CD4-positive, alpha-beta T cell treated with Interleukin-6 at 100 ng/mL for 8 hours (primary cell): ENCODE data around the gene EIF2B5.
"Not testable (repeated sequence)": the region's sequence is repeated elsewhere in the genome, so short reads cannot be mapped to it uniquely, and the experiment has no call there.

Experiments used
- DNase-seq: peaks from one replicate; pipeline ENCODE4 v3.0.0-alpha.2; 2020; ENCODE audit warnings: mixed read lengths, low spot score

EIF2B5 gene

DNA sequence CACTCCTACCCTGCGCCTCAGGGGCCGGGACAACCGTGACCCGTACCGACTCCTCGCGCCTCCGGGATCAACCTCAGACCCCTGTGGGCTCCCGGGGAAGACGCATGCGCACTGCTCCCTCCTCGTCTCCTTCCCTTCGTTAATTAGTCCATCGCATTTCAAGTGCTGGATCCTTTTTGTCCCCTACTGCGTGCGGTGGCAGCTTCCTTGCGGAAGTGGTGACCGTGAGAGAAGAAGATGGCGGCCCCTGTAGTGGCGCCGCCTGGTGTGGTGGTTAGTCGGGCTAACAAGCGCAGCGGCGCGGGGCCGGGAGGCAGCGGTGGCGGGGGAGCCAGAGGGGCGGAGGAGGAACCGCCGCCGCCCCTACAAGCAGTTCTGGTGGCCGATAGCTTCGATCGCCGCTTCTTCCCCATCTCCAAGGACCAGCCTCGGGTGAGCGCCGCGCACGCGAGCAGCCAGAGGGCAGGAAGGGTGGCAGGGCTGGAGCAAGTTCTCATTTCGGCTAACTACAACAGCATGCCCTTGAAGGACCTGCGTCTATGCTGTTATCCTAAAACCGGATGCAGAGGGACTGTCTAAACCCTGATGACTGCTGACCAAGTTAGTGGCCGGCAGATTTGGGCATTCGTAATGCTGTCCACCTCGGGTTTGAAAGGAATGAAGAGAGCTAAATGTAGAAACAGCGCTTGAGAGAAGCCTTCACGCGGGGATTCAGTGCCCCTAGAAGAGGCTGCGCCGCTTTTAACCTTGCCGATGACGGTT, at the start of gene EIF2B5:
TSS of gene EIF2B5 (plus strand) at position 210 of the 762 bp plus-strand sequence. CDS start at position 238, 28 bp downstream.
- DNase-seq, result peak; percentile 88

DNA sequence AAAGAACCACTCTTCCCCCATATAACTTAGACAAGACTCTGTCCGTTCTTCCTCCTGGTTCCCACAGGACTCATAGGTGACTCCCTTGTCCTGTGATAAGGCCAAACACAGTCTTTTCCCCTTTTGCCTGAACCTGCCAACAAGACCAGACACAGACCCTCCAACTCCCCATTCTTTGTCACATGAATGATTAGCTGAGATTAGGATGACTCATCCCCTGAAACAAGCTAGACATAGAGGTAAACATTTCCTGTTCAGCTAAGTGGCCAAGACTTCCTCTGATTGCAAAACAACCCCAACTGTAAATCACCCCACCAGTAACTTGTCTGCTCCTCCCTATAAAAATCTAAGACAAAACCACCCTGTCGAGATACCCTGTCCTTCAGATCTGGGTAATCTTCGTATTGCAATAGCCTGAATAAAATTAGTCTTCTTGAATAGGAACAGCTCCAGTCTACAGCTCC, 49.7 kb upstream of the EIF2B5 start:
- peak; percentile 4 for DNase-seq

GRCh38 chr3:184092199-184092598, 43.0 kb upstream of the EIF2B5 start:
- no peak for DNase-seq

DNA sequence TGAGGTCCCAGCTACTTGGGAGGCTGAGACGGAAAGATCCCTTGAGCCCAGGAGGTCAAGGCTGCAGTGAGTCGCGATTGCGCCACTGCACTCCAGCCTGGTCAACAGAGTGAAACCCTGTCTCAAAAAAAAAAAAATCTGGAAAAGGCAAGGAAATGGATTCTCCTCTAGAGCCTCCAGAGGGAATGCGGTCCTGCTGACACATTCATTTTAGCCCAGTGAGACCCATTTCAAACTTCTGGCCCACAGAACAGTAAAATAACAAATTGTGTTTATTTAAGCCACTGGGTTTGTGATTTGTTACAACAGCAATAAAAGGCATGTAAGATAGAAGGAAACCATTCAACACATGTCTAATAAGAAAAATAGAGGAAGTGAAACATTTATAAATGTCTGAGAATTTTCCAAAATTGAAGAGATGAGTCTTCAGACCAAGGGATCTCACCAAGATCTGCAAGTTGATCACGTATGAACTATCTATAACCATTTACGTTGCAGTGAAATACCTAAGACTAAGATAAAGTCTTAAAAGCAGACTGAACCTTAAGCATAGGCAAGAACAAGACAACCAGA, 38.3 kb upstream of the EIF2B5 start, which contains the start of gene HTR3E:
TSS of gene HTR3E (plus strand) at position 254 of the 573 bp plus-strand sequence. CDS start 466 bp downstream, outside the sequence.
- no peak for DNase-seq

- DNase-seq, result no peak
Observed at GRCh38 chr3:184097556-184097955, 37.6 kb upstream of the EIF2B5 start.

GRCh38 chr3:184099806-184100686, 35.1 kb upstream of the EIF2B5 start:
- DNase-seq, result no peak

DNA sequence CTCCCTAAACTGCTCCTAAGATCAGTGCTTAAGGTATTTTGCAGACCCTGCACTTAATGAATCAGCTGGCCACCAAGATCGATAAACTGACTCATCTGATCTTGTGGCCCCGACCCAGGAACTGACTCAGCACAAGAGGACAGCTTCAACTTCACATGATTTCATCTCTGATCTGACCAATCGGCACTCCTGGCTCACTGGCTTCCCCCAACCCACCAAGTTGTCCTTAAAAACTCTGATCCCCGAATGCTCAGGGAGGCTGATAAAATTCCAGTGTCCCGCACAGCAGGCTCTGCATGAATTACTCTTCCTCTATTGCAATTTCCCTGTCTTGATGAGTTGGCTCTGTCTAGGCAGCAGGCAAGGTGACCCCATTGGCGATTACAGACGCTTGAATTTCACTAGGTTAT, 24.8 kb upstream of the EIF2B5 start:
- no peak for DNase-seq

DNA sequence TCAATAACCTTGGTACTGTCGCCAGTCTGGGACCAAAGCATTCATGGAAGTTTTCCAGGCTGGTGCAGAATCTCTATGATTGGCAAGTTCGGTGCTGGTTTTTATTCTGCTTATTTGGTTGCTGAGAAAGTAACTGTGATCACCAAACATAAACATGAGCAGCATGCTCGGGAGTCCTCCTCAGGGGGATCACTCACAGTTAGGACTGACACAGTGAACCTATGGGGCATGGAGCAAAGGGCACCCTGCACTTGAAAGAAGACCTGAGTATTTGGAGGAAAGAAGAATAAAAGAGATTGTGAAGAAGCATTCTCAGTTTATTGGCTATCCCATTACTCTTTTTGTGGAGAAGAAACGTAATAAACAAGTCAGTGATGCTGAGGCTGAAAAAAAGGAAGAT, 19.1 kb upstream of the EIF2B5 start:
- no peak for DNase-seq

- no peak for DNase-seq
Observed at GRCh38 chr3:184117636-184118035, 17.5 kb upstream of the EIF2B5 start.

DNA sequence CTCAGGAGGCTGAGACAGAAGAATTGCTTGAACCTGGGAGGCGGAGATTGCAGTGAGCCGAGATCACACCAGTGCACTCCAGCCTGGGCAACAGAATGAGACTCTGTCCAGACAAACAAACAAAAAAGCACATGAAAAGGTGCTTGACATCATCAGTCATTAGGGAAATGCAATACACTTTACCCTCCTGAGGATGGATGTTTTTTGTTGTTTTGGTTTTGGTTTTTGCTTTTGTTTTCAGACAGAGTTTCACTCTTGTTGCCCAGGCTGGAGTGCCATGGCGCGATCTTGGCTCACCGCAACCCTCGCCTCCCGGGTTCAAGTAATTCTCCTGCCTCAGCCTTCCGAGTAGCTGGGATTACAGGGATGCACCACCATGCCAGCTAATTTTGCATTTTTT, 14.1 kb upstream of the EIF2B5 start:
- DNase-seq, result not testable (repeated sequence)

GRCh38 chr3:184126006-184126405, 9.2 kb upstream of the EIF2B5 start:
- DNase-seq, result no peak

DNA sequence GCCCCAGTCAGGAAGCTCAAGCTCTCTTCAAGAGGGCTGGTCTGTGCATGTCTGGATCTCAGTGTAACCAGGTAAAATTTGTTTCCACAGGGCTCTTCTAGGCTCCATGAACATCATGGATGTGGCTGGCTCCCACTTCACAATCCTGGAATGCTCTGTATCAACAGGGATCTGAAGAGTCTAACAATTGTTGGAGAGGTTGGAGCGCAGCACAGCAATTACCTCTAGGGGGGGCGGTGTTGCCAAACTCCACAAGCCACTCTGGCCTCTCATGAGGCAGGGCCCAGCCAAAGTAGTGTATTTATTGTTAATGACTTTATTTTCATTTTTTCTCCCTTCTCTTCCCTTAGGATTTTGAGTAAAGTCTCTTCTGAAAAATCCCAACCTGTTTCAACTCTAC, 6.1 kb upstream of the EIF2B5 start:
- DNase-seq, result no peak

DNA sequence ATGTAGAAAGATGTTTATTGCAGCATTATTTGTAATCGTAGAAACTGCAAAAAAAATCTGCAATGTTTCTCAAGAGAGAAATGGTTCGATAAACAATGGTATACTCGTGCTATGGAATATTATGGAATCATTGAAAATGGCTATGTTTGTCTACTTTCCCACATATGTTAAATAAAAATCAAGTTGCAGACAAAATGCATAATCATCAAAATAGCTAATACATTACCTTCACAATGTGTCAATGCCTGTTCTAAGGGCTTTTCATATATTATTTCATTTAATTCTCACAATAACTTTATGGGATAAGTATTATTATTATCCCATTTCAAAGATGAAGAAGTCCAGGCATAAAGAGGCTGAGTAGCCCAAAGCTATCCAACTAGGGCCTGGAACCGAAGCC, 2.2 kb upstream of the EIF2B5 start:
- DNase-seq, result no peak

GRCh38 chr3:184133840-184134745, 1.1 kb upstream of the EIF2B5 start:
- DNase-seq, result peak; percentile 30

DNA sequence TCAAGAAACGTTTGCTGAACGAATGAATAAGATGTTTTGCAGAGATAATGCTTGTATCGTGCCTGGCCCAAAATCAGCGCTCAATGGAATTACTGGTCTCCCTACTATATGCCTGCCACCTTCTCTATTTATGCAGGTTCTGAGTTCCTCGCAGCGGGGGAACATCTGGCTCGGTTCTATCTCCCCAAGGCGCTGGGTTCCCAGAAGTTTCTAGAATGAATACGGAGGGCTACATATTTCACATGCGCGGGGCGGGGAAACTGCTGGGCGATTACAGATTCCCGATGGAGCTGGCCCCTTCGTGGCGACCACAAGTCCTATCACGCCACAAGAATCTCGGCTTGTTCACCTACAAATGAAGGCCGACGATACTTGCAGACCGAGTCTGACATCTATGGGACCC, 411 bp upstream of the EIF2B5 start:
- DNase-seq, result no peak

DNA sequence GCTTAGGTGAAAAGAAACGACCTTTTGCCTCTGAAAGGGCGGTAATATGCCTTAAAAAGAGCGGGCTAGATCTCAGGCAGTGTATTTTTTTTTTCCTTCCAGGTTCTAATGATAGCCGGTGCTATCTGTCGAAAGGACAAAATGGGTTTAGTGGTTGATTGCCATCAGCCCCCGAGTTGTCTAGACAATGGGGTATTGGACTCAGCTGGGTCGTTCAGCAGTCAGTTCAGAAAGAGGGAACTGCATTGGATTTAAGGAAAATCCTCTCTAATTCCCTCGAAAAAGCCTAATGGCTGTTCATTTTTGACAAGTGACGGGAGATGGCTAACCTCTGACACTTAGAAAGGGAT, 728 bp downstream of the EIF2B5 start:
- no peak for DNase-seq

DNA sequence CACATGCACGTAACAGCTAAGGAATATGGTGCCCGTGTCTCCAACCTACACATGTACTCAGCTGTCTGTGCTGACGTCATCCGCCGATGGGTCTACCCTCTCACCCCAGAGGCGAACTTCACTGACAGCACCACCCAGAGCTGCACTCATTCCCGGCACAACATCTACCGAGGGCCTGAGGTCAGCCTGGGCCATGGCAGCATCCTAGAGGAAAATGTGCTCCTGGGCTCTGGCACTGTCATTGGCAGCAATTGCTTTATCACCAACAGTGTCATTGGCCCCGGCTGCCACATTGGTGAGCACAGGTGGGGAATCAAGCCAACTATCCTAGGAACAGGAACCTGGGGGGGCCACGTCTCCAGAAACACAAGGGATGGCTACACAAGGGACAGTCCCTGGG, 5.3 kb downstream of the EIF2B5 start:
- DNase-seq, result no peak

DNA sequence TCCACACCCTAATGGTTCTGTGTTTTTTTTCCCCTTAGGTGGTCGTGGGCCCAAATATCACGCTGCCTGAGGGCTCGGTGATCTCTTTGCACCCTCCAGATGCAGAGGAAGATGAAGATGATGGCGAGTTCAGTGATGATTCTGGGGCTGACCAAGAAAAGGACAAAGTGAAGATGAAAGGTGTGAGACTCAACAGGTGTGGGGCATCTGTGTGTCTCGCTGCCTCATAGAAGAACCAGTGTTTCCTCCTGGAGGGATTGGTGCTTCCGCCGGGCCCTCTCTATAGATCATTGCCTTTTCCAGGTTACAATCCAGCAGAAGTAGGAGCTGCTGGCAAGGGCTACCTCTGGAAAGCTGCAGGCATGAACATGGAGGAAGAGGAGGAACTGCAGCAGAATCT, 7.0 kb downstream of the EIF2B5 start:
- no peak for DNase-seq

- DNase-seq, result no peak
Observed at GRCh38 chr3:184143327-184143726, 8.2 kb downstream of the EIF2B5 start.

- no peak for DNase-seq
Observed at GRCh38 chr3:184144505-184144904, 9.3 kb downstream of the EIF2B5 start.

- peak; percentile 27 for DNase-seq
Observed at GRCh38 chr3:184145111-184145524, 10.0 kb downstream of the EIF2B5 start.
